ENCODE data around the gene FAM241B.

FAM241B gene

GRCh38 chr10:69682955-69683474 lies 53.0 kb downstream of the FAM241B start:
- Histone ChIP-seq H3K4me3 (ENCODE audit: low read depth, low read length) (no peak overlapping the region), H3K9me3 (no peaks in the 10 kb centered on the region), H3K4me1 (no peaks in the 10 kb centered on the region), H3K36me3 (no peaks in the 10 kb centered on the region), H3K27me3 (peaks cover 9% of the 10 kb centered on the region; the same call in 1 of the 2 replicates)
- no peak for DNase-seq
- no peak for TF ChIP-seq CTCF (IDR thresholded peaks at IDR 0.05; ENCODE audit: low read depth, low read length)
